NCI-H1694 (cell line): ENCODE measurements around the gene ZNF138.

Experiments used
- DNase-seq: peaks from one replicate; lab custom pipeline; 2025; lab: John Stamatoyannopoulos, UW

The ZNF138 gene

GRCh38 chr7:64875658-64876406, 81.6 kb downstream of the ZNF138 start:
- no peak for DNase-seq

- DNase-seq = peak; percentile 43
Observed at GRCh38 chr7:64876792-64877713, 82.8 kb downstream of the ZNF138 start.

- DNase-seq = no peak
Observed at GRCh38 chr7:64877714-64878610, 83.7 kb downstream of the ZNF138 start.

DNA sequence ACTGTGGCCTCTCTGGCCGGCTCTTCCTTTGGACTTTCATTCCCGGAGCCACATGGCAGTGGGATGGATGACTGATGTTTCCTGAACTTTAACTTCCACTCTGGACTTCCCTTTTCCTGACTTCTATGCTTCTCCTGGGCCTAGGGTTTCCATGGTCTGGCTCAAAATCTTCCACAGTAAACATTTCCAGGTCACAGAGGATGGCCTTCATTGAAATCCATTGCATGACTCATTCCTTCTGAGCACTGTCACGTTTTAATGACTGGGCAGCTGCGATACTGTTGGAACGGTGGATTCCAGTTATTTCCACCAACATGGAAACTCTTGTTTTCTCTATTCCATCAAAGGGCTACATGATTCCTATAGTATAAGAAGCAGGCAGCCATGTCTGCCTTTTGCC, 84.5 kb downstream of the ZNF138 start:
- DNase-seq = no peak

DNA sequence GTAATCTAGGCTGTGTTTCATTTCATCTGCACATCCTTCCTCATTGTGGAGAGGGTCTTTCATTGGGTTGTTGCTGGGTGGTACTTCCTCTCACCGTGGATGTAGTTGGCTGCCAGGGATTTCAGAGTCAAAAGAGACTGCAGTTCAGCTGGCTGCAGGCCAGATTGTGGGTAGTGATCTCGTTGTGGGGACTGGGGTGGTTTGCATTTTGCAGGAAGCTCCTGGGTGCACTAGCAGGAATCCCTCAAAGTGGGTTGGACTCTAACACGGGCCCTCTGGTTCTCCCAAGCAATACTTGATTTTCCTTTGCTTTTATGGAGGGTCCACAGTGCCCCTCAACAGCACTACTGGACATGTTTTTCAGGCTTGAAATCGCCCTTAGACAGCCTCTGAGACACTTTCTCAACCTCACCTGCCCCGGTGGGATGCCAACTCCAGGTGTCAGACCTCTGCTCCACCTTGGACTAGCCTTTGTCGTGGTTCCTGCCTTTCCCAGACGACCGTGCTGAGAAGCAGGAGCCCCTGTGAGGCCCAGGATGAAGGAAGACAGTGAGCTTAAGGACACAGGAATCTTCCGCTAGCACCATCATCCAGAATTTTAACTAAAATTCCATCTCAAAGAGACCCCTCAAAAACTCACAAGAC, 85.0 kb downstream of the ZNF138 start:
- DNase-seq = no peak

DNA sequence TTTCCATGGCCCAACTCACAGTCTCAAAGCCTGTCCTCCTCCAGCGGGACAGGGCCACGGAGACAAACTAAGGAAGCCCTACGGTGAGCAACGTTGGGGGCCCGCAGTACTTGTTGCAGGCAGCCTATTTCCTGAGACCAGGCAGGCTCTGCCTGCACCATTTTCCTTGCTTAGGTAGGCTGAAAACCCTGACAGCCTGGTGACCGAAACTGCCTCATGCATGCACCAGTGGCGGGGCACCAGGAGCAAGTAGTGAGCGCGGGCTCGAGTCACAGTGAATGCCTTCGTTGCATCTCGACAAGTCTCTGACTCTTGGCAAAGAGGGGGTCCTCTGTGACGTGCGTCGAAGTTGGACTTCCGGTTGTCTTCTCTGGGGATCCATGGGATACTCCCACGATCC, 85.6 kb downstream of the ZNF138 start:
- DNase-seq = no peak

DNA sequence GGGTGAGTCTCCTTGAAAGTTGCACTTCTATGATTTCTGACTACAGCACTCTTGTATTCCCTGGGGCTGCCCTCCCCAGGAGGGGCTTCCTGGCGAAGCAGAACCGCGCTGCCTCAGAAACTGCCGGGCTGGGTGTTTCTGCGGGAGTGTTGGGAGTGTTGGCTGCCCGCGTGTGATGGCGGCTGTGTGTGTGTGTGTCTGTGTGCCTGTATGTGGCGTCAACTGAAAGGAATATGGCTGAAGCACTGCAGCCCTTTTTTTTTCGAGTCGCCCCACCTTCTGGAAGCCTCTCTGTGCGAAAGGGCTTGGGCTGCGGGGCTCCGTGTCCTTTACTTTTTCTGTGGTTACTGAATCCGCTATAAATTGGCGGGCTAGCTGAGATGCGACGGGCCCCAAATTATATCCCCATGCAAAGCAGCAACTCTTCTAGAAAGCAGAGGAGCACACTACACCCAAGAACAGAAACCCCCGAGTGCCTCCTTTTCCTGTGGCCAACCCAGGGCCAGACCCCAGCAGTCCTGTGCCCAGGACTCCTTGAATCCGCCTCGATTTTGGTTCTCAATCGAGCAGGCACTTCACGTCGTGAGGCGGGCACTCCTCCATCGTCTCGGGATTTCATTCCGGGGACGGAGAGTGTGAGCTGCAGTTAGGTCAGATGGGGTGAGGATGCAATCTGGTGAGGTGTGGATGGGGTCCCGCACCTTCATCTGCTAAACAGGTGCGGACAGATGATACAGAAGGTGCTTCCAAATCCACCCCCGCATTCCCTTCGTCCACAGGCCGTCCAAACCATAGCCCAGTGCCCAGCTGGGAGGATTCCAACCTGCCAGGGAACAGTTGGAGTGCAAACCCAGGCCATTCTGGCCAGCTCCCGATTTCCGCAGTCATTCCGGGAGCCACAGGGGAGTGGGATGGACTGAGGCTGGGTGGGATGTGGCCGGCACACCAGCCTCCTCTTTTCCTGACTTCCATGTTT, 86.4 kb downstream of the ZNF138 start:
- DNase-seq = no peak

GRCh38 chr7:64881461-64882287, 87.4 kb downstream of the ZNF138 start:
- DNase-seq = no peak

GRCh38 chr7:64882341-64883112, 88.3 kb downstream of the ZNF138 start:
- no peak for DNase-seq
